SK-N-DZ (cell line): ENCODE measurements around the gene PDE3A.

Source experiments
- DNase-seq: peaks from one replicate; pipeline ENCODE4 v3.0.0-alpha.2; 2015; ENCODE audit warnings: low spot score

Gene PDE3A

GRCh38 chr12:20696181-20696905 is 328.0 kb downstream of the PDE3A start:
- no peak for DNase-seq

DNA sequence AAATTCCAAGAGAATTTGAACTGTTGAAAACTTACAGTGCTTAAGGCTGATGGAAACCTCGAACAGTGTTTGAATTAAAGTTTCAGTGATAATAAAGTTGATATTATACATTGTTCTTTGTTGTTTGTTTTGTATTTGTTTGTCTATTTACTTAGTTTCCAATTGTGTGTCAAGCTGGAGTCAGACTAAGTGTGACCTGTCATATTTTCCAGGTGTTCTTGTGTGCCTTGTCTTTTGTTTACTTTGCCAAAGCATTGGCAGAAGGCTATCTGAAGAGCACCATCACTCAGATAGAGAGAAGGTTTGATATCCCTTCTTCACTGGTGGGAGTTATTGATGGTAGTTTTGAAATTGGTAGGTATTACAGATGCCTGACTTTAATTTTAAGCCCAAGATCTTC is 332.8 kb downstream of the PDE3A start:
- no peak for DNase-seq

- no peak for DNase-seq
These were observed 336.5 kb downstream of the PDE3A start for GRCh38 chr12:20704860-20705259.

- no peak for DNase-seq
These were observed 343.5 kb downstream of the PDE3A start for GRCh38 chr12:20711846-20712245.

GRCh38 chr12:20716037-20716436 is 347.7 kb downstream of the PDE3A start:
- no peak for DNase-seq

DNA sequence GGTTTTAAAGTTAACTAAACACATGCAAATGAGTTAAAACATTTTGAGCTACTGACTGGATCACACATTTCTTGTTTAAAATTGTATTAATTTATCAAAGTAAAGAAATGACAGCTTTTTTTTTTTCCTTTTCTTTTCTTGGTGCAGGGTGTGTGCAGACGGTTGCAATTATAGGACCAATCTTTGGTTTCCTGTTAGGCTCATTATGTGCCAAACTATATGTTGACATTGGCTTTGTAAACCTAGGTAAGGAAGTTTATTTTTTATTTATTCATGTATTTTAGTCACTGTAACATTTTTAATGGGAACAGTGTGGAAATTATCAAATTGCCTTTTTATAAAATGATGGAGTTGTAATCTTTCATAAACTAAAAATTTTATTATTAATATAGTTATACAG is 348.6 kb downstream of the PDE3A start:
- no peak for DNase-seq

DNA sequence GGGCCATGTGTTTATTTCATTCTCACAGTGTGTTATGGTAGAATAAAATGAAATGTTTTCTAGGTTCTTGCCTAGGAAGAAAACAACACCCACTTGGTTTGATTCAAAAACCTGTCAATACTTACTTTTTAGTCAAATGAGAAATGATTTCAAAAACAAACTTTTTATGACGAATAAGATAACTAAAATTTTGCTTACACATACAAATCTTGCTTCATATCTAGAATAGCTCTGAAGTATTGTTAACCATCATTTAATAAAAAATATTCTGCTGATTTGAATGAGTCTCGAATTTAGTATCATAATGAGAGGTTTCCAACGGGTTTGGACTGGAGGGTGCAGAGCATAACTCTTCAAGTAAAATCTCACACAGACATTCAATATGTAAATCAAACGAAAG is 350.0 kb downstream of the PDE3A start:
- DNase-seq, result no peak

- no peak for DNase-seq
These were observed 353.8 kb downstream of the PDE3A start for GRCh38 chr12:20722142-20722541.

- no peak for DNase-seq
These were observed 362.9 kb downstream of the PDE3A start for GRCh38 chr12:20731274-20731673.
